ENCODE data around the gene NOP56. TPM values are rescaled to one million over a fixed set of nuclear protein-coding genes. Genes with fewer than 3 reads are reported as not detected.

The NOP56 gene
- total RNA-seq, 1 donor from 2014 or later: 381 TPM

- intact Hi-C loops (cut with micrococcal nuclease): no loop called here
These were observed 12.2 kb upstream of the NOP56 start for GRCh38 chr20:2640260-2640659.

DNA sequence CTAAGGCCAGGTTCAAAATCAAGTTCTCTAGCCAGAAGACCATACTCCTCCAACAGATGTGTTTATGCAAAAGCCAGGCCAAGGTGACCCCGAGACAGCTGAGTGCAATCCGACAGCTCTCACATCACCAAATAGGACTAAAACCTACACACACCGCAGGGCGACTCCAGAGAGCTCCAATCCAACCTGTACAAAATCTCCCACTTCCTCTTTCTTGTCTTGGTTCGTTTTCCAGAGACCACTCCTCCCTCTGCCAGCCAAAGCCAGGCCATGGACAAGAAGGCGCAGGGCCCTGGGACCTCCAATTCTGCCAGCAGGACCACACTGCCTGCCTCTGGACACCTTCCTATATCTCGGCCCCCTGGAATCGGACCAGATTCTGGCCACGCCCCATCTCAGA lies 11.5 kb upstream of the NOP56 start:
- intact Hi-C loops (cut with micrococcal nuclease): no loop called here

DNA sequence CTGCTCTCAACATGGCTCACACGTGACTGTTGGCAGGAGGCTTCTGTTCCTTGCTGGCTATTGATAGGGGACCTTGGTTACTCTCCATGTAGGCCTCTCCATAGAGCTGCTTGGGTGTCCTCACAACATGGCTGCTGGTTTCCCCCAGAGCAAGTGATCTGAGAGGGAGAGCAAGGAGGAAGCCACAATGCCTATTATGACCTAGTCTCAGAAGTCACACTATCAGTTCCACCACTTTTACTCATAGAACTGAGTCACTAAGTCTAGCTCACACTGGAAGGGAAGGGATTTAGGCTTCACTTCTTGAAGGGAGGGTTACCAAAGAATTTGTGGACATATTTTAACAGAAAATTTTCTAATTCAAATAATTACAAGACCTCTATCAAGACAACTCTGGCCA lies 8.7 kb upstream of the NOP56 start:
- intact Hi-C loops (cut with micrococcal nuclease): no loop called here

- intact Hi-C loops (cut with micrococcal nuclease): loop anchor here (1.0 to 5.0 kb wide), 10 partner anchors 11 to 1186 kb away; partner anchors contain the start of genes DNAAF9, IDH3B, LZTS3 and NSFL1C
These were observed 508 bp downstream of the NOP56 start for GRCh38 chr20:2652724-2653555.

DNA sequence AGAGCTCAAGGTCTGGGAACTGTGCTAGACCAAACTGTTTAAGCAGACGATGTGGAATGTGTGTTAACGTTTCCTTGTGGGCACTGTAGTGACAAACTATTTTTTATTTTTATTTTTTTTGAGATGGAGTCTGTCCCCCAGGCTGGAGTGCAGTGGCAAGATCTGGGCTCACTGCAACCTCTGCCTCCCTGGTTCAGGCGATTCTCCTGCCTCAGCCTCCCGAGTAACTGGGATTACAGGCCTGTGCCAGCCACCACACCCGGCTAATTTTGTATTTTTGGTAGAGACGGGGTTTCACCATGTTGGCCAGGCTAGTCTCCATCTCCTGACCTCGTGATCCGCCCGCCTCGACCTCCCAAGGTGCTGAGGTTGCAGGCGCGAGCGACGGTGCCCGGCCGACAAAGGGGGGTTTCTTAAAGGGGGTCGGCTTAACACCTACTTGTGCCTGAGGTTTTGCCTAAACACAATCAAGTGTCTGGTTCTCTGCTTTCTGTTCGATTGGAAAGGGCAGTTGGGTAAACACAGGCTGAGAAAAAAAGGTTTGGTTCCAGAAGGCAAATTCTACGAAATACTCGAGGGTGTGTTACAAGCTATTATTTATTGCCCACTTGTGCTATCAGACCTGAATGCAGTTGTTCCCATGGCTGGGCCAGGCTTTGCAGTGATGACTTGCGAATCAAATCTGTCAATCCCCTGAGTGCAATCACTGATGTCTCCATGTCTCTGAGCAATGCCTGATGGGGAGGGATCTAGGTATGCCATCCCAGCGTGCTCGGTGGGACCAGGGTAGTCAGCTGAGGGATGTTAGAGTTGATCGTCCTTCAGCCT lies 1.3 kb downstream of the NOP56 start:
- intact Hi-C loops (cut with micrococcal nuclease): loop anchor here (1.0 to 5.0 kb wide), 4 partner anchors 129 to 1187 kb away; partner anchors contain the start of genes DNAAF9, NSFL1C, PCED1A and VPS16

GRCh38 chr20:2654384-2654822 lies 2.0 kb downstream of the NOP56 start:
- intact Hi-C loops (cut with micrococcal nuclease): loop anchor here (5.0 kb wide), 1 partner anchor 753 kb away; the partner anchor contains the start of gene DNAAF9

DNA sequence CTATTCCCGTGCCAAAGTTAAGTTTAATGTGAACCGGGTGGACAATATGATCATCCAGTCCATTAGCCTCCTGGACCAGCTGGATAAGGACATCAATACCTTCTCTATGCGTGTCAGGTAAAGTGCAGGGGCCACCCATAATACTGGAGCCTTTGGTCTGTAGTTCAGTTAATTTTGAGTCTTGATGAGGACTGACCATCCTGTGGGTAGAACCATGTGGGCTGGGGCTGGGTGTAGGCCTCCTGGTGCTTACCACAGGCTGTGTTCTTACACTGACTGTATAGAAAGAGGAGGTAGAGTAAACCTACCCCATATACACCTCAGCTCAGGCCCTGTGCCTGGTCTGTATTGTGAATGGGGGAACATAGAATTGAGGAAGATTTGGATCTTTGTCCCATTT lies 2.4 kb downstream of the NOP56 start:
- intact Hi-C loops (cut with micrococcal nuclease): loop anchor here (5.0 kb wide), 1 partner anchor 752 kb away; the partner anchor contains the start of gene DNAAF9

DNA sequence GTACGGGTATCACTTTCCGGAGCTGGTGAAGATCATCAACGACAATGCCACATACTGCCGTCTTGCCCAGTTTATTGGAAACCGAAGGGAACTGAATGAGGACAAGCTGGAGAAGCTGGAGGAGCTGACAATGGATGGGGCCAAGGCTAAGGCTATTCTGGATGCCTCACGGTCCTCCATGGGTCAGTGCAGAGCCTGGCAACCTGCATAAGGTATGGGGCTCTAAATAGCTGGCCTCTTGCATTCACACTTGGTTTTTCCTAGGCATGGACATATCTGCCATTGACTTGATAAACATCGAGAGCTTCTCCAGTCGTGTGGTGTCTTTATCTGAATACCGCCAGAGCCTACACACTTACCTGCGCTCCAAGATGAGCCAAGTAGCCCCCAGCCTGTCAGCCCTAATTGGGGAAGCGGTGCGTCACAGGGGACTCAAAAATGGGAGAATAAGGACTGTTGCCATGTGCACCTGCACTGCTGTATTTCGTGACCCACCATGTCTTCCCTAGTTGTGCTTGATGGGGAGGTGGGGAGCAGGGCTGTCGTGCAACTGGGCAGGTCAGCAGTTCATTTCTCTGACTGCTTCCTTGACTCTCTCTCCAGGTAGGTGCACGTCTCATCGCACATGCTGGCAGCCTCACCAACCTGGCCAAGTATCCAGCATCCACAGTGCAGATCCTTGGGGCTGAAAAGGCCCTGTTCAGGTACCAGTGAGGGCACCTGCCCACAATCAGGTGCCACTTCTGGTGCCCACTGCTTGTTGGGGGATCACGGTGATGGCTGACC lies 3.1 kb downstream of the NOP56 start:
- intact Hi-C loops (cut with micrococcal nuclease): no loop called here

DNA sequence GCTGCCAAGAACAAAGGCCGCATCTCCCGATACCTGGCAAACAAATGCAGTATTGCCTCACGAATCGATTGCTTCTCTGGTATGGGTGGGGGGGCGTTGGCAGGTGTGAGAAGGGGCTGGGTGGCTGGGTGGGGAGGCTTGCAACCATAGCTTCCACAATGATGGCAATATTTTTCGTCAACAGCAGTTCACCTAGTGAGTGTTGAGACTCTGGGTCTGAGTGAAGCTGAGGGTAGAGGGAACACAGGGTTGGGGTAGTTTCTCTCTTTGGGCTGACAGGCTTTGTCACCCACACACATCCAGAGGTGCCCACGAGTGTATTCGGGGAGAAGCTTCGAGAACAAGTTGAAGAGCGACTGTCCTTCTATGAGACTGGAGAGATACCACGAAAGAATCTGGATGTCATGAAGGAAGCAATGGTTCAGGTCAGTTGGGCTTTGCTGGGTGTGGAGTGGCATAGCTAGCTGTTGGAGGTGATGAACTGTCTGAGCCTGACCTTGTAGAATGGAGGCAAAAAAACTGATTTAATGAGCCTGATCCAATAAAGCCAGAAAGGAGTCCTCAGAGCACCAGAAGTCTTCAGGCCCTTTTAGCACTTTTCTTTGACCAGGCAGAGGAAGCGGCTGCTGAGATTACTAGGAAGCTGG lies 4.2 kb downstream of the NOP56 start:
- intact Hi-C loops (cut with micrococcal nuclease): no loop called here

GRCh38 chr20:2657241-2657640 lies 4.8 kb downstream of the NOP56 start:
- intact Hi-C loops (cut with micrococcal nuclease): no loop called here

DNA sequence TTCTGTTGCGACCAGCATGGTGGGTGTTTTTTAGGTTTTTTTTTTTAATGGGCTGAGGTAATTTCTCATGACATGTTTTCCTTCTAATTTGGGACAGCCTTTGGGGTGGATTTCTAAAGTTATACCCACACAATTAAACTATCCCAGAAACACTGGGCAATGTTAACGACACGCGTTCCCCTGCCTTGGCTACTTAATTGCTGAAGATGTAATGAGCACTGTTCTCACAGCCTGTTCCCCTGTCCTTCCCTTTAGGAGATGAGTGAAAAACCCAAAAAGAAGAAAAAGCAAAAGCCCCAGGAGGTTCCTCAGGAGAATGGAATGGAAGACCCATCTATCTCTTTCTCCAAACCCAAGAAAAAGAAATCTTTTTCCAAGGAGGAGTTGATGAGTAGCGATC lies 5.2 kb downstream of the NOP56 start:
- intact Hi-C loops (cut with micrococcal nuclease): no loop called here

- intact Hi-C loops (cut with micrococcal nuclease): no loop called here
These were observed 6.3 kb downstream of the NOP56 start for GRCh38 chr20:2658414-2659354.

- intact Hi-C loops (cut with micrococcal nuclease): no loop called here
These were observed 7.1 kb downstream of the NOP56 start for GRCh38 chr20:2659547-2659946.

DNA sequence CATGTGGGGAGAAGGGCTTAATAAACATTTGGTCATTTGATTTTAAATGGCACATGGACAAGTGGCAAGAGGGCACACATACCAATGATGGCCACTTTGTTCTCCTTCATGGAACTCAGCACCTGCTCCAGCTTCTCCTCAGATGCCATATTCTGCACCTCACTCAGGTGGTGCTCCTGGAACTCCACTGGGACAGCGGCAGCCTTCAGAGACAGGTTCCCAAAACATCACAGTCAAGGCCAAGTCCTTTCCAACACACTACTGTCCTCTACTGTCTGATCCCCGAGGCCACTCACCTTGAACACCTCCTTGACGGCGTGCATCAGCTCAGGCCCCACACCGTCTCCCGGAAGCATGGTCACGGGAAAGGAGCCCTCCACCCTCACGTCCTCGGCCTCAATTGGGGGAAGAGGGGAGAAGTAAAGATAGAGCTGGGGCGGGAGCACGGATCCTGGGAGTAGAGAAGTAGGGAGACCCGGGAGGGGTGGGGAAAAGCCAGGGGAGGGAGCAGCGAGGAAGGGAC lies 11.0 kb downstream of the NOP56 start:
- intact Hi-C loops (cut with micrococcal nuclease): no loop called here

DNA sequence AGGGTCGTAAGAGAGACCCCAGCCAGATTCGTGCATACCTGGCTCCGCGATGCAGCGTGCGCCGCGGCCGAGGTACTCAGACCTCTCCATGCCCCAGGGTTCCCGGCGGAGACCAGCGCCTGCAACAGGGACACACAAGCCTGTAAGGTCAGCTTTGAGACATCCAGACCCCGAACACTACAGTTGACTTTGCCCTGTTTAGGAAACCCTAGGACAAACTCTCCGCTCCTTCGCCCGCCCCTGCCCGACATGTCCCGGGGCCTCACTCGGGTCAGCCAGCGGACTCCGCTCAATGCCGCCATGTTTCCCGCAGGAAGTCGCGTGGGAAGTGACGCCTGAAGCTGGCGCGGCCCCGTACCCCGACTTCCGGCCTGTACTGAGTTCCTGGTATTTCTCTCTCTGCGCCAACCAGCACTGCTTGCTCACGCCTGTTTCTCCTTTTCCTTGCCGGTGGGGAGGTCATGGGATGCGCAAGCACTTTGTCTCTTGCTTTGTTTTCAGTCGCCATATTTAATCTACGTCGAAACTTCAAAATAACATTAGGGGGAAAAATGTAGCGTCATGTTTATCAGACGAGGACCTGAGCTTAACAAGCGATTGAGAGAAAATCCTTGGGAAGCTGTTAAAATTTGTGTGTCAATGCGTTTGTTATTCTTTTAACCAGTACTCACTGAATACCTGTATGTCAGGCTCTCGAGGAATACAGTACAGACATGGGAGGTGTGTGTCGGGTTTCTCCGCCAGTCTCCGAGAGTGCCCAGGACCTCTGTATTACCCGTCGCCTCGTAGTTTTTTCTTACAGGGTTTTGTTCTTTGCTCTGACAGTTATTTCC lies 11.7 kb downstream of the NOP56 start, which contains the start of gene IDH3B:
TSS of gene IDH3B (minus strand) at position 330 of the 833 bp plus-strand sequence. CDS start at position 302, 28 bp downstream.
- intact Hi-C loops (cut with micrococcal nuclease): loop anchor here (1.0 kb wide), 6 partner anchors 12 to 562 kb away; partner anchors contain the start of genes NOP56, PCED1A, SNRPB and VPS16

- intact Hi-C loops (cut with micrococcal nuclease): no loop called here
These were observed 19.5 kb downstream of the NOP56 start for GRCh38 chr20:2671977-2672376.

DNA sequence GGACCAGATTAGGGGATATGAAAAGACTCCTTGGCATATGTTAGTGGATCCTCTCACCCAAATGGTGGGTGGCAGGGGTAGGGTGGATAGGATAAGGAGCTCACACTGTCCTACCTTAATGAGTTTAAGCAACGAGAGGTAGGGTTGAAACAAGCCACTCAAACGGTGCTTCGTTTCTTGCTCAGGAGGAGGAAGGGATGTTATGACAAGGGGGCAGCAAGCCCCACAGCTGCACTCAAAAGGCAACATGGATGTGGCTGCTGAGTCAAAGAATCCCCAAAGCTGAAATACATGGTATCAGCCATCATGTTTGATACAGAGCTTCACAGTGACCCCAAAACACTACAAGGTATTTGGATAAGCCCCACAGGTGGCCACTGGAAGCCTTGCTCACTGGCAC lies 20.0 kb downstream of the NOP56 start:
- intact Hi-C loops (cut with micrococcal nuclease): no loop called here

DNA sequence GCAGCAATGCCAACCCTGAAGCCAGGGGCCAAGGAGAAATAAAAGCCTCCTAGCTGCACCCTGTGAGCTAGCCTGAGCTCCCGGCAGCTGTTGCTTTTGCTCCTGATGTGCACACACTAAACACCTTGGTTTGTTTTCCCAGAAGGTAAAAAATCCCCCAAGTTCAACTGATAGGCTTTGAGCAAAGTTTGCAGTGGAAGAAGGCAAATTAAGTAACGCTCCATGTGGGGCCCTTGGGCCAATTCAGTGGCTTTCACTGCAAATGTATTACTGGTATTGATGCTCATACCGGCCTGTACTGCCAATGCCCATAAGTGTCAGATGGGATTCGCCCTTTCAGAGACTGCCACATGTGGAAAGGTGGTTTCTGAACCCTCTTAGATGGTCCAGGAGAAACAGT lies 21.0 kb downstream of the NOP56 start:
- intact Hi-C loops (cut with micrococcal nuclease): no loop called here

Data from T-helper 1 cell treated with Interleukin-12 subunit alpha and Interleukin-12 subunit beta and Interleukin-4 antibody, amounts not matched to agents 30 ng/mL and 1 ng/mL, for 36 hours (primary cell).